ENCODE results near the gene HES2. TPM values are rescaled to one million over a fixed set of nuclear protein-coding genes. Genes with fewer than 3 reads are reported as not detected.

HES2 gene
- total and polyA plus RNA-seq, 5 donors from 2014 or later: not detected

GRCh38 chr1:6423321-6423999 lies 3.7 kb upstream of the HES2 start:
- Mint-ChIP-seq H3K27me3 (peaks cover 53% of the 10 kb centered on the region), H3K4me1 (peaks cover 0 to 18% (median 0%) of the 10 kb centered on the region in 4 donors), H3K27ac (no peak overlapping the region), H3K36me3 (no peaks in the 10 kb centered on the region), H3K9me3 (no peaks in the 10 kb centered on the region), H3K4me3 (peak overlapping the region; percentile 51 to 74 (median 70))
- Histone ChIP-seq H3K36me3 (ENCODE audit: control insufficient read depth, insufficient read depth, low read length) (no peaks in the 10 kb centered on the region), H3K27ac (ENCODE audit: insufficient read depth, low read length, poor library complexity, severe bottlenecking) (no peak overlapping the region), H3K4me3 (ENCODE audit: low read depth, low read length) (no peak overlapping the region), H3K27me3 (ENCODE audit: control insufficient read depth, insufficient read depth, low read length) (peaks cover 12% of the 10 kb centered on the region), H3K4me1 (ENCODE audit: control insufficient read depth, insufficient read depth, low read length, poor library complexity, severe bottlenecking) (peaks cover 43% of the 10 kb centered on the region), H3K9me3 (ENCODE audit: control insufficient read depth in 2 of 2, low read length in 2 of 2) (no peaks in the 10 kb centered on the region)
- DNase-seq (peak; percentile 54 to 70 (median 69)), ATAC-seq (ENCODE audit: low read depth in 2 of 2) (peak; percentile 66 to 79)

DNA sequence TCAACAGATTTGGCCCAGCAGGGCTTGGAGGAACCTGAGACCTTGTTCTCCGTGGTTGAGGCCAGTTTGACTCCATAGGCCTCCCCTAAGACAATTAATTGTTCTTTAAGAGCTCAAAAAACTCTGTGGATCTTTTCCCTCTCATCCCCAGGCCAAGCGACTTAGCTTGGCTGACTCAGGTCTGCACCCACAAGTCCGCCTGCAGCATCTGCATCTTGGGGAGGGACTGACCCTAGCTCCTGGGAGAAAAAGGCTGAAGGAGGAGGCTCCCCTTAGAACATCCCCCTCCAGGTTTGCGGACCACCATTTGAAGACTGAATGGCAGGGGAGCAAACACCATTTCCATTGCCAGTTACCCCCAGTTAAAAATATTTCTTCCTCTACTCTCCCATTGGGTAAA lies 1.5 kb upstream of the HES2 start:
- Mint-ChIP-seq H3K36me3 (no peaks in the 10 kb centered on the region), H3K4me1 (peaks cover 0 to 18% (median 0%) of the 10 kb centered on the region in 4 donors), H3K27me3 (peaks cover 60% of the 10 kb centered on the region), H3K9me3 (no peaks in the 10 kb centered on the region), H3K4me3 (peak overlapping the region in 2 of 4 donors; percentile 17 to 65), H3K27ac (no peak overlapping the region)
- no peak overlapping the region for H3K4me3 ChIP-seq (ENCODE audit: low read depth, low read length)
- no peak overlapping the region for H3K27ac ChIP-seq (ENCODE audit: insufficient read depth, low read length, poor library complexity, severe bottlenecking)
- H3K9me3 ChIP-seq (ENCODE audit: control insufficient read depth in 2 of 2, low read length in 2 of 2): no peaks in the 10 kb centered on the region
- H3K4me1 ChIP-seq (ENCODE audit: control insufficient read depth, insufficient read depth, low read length, poor library complexity, severe bottlenecking): peaks cover 43% of the 10 kb centered on the region
- H3K27me3 ChIP-seq (ENCODE audit: control insufficient read depth, insufficient read depth, low read length): peaks cover 27% of the 10 kb centered on the region
- no peak for ATAC-seq (ENCODE audit: low read depth in 2 of 2)
- no peaks in the 10 kb centered on the region for H3K36me3 ChIP-seq (ENCODE audit: control insufficient read depth, insufficient read depth, low read length)
- DNase-seq: no peak

DNA sequence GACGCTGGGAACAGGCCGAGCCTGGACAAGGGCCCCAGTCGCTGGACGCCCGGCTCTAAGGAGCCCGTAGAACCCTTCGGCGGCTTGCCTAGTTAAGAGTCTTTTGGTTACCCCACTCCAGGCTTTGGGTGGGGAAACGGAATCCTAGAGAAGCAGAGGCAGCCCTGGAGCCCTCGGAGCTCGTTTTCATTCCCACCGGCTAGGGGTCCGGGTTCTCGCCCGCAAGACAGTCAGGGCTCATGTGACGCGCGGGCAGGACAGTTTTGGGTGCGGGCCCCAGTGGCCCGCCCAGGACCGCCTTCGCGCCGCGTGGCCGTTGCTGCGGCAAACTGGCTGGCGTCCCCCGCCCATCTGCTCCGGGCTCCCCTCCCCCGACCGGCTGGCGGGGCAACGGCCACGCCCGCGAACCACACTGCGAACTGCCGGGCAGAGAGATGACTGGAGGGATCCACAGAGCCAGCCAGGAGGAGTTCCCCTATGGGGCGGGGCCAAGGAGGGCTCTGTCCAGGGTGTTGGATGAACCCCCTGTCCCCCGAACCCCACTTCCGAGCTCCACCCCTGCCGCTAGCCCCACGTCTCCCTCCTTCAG lies 829 bp upstream of the HES2 start:
- Histone ChIP-seq H3K27ac (ENCODE audit: insufficient read depth, low read length, poor library complexity, severe bottlenecking) (no peak overlapping the region), H3K36me3 (ENCODE audit: control insufficient read depth, insufficient read depth, low read length) (no peaks in the 10 kb centered on the region), H3K27me3 (ENCODE audit: control insufficient read depth, insufficient read depth, low read length) (peaks cover 29% of the 10 kb centered on the region), H3K4me1 (ENCODE audit: control insufficient read depth, insufficient read depth, low read length, poor library complexity, severe bottlenecking) (peaks cover 42% of the 10 kb centered on the region), H3K4me3 (ENCODE audit: low read depth, low read length) (no peak overlapping the region), H3K9me3 (ENCODE audit: control insufficient read depth in 2 of 2, low read length in 2 of 2) (no peaks in the 10 kb centered on the region)
- Mint-ChIP-seq H3K27ac (no peak overlapping the region), H3K9me3 (no peaks in the 10 kb centered on the region), H3K36me3 (no peaks in the 10 kb centered on the region), H3K4me3 (peak overlapping the region in 3 of 4 donors; percentile 17 to 65 (median 24)), H3K27me3 (peaks cover 67% of the 10 kb centered on the region), H3K4me1 (peaks cover 0 to 14% (median 0%) of the 10 kb centered on the region in 4 donors)
- ATAC-seq (ENCODE audit: low read depth in 2 of 2) (no peak), DNase-seq (no peak)

- peaks cover 0 to 17% (median 2%) of the 10 kb centered on the region in 4 donors for H3K4me1 Mint-ChIP-seq
- Histone ChIP-seq H3K27ac (ENCODE audit: insufficient read depth, low read length, poor library complexity, severe bottlenecking) (no peak overlapping the region), H3K4me1 (ENCODE audit: control insufficient read depth, insufficient read depth, low read length, poor library complexity, severe bottlenecking) (peaks cover 34% of the 10 kb centered on the region), H3K27me3 (ENCODE audit: control insufficient read depth, insufficient read depth, low read length) (peaks cover 31% of the 10 kb centered on the region), H3K4me3 (ENCODE audit: low read depth, low read length) (no peak overlapping the region), H3K9me3 (ENCODE audit: control insufficient read depth in 2 of 2, low read length in 2 of 2) (no peaks in the 10 kb centered on the region), H3K36me3 (ENCODE audit: control insufficient read depth, insufficient read depth, low read length) (no peaks in the 10 kb centered on the region)
- ATAC-seq (ENCODE audit: low read depth in 2 of 2): no peak
- peaks cover 0 to 2% (median 0%) of the 10 kb centered on the region in 7 donors for H3K9me3 Mint-ChIP-seq
- H3K27ac Mint-ChIP-seq: no peak overlapping the region
- DNase-seq: no peak
- H3K36me3 Mint-ChIP-seq: no peaks in the 10 kb centered on the region
- H3K27me3 Mint-ChIP-seq: peaks cover 79% of the 10 kb centered on the region
- H3K4me3 Mint-ChIP-seq: no peak overlapping the region
Measured at GRCh38 chr1:6419397-6419803, 319 bp downstream of the HES2 start.

- Mint-ChIP-seq H3K4me1 (peaks cover 0 to 13% (median 4%) of the 10 kb centered on the region in 4 donors), H3K4me3 (no peak overlapping the region), H3K36me3 (no peaks in the 10 kb centered on the region), H3K9me3 (peaks cover 0 to 3% (median 0%) of the 10 kb centered on the region in 7 donors), H3K27me3 (peaks cover 79% of the 10 kb centered on the region), H3K27ac (no peak overlapping the region)
- H3K36me3 ChIP-seq (ENCODE audit: control insufficient read depth, insufficient read depth, low read length): no peaks in the 10 kb centered on the region
- H3K27me3 ChIP-seq (ENCODE audit: control insufficient read depth, insufficient read depth, low read length): peaks cover 30% of the 10 kb centered on the region
- ATAC-seq (ENCODE audit: low read depth in 2 of 2): no peak
- DNase-seq: no peak
- no peak overlapping the region for H3K27ac ChIP-seq (ENCODE audit: insufficient read depth, low read length, poor library complexity, severe bottlenecking)
- no peaks in the 10 kb centered on the region for H3K9me3 ChIP-seq (ENCODE audit: control insufficient read depth in 2 of 2, low read length in 2 of 2)
- peaks cover 29% of the 10 kb centered on the region for H3K4me1 ChIP-seq (ENCODE audit: control insufficient read depth, insufficient read depth, low read length, poor library complexity, severe bottlenecking)
- no peak overlapping the region for H3K4me3 ChIP-seq (ENCODE audit: low read depth, low read length)
Measured at GRCh38 chr1:6418668-6419396, 887 bp downstream of the HES2 start.

DNA sequence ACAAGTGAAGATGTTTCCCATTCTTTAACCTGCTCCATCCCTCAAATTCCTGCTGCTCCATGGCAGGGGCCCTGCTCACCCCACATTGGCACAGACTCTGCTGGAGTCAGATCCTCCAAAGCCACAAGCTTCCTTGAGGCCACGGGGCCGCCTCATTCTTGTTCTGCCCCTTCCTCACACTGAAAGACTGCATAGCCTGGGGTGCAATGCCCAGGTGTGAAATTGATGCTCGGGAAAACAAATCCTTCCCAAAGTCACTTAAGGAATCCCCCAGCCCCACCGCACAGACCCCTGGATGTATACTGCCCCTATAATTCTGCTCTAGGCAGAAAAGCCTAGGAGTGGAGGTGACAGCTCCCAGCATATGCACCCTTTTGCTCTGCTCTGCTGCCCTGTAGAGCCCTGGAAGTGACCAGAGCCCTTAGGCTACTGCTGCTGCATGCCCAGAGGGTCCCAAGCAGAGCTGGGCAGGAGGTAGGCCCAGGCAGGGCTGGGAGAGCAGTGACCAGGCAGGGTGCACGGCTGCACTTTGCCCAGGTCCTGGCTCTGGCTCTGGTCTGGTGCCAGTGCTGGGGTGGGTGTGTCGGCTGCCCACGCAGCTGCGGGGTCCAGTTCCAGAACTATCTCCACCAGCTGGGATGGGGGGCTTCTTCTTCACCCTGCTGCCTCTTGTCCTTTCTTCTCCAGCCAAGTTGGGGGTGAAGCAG lies 1.6 kb downstream of the HES2 start:
- no peak overlapping the region for H3K4me3 ChIP-seq (ENCODE audit: low read depth, low read length)
- peaks cover 0 to 12% (median 4%) of the 10 kb centered on the region in 4 donors for H3K4me1 Mint-ChIP-seq
- peaks cover 30% of the 10 kb centered on the region for H3K27me3 ChIP-seq (ENCODE audit: control insufficient read depth, insufficient read depth, low read length)
- no peak overlapping the region for H3K27ac Mint-ChIP-seq
- no peaks in the 10 kb centered on the region for H3K9me3 ChIP-seq (ENCODE audit: control insufficient read depth in 2 of 2, low read length in 2 of 2)
- peaks cover 24% of the 10 kb centered on the region for H3K4me1 ChIP-seq (ENCODE audit: control insufficient read depth, insufficient read depth, low read length, poor library complexity, severe bottlenecking)
- H3K27ac ChIP-seq (ENCODE audit: insufficient read depth, low read length, poor library complexity, severe bottlenecking): no peak overlapping the region
- ATAC-seq (ENCODE audit: low read depth in 2 of 2) (no peak), DNase-seq (no peak)
- H3K36me3 Mint-ChIP-seq: no peaks in the 10 kb centered on the region
- H3K9me3 Mint-ChIP-seq: peaks cover 0 to 3% (median 0%) of the 10 kb centered on the region in 7 donors
- H3K27me3 Mint-ChIP-seq: peaks cover 77% of the 10 kb centered on the region
- no peak overlapping the region for H3K4me3 Mint-ChIP-seq
- no peaks in the 10 kb centered on the region for H3K36me3 ChIP-seq (ENCODE audit: control insufficient read depth, insufficient read depth, low read length)

DNA sequence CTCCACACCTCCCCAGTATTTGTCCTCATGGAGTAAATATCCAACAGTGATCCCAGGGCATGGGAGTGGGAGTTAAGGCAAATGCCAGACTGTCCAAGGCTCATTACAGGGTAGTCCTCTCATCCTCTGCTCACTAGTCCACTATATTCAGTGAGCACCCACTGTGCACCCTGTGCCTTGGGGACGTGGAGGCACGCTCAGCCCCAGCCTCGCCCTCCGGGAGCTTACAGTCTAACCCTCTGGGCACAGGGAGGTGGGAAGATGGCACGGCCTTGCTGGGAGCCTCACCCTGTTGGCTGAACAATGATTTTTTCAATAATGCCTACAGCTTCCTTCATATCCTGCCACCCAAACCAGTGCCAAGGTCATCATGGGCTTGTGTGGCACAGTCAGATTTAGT lies 2.8 kb downstream of the HES2 start:
- peaks cover 71% of the 10 kb centered on the region for H3K27me3 Mint-ChIP-seq
- peaks cover 0 to 3% (median 0%) of the 10 kb centered on the region in 7 donors for H3K9me3 Mint-ChIP-seq
- H3K36me3 Mint-ChIP-seq: no peaks in the 10 kb centered on the region
- no peak overlapping the region for H3K4me3 Mint-ChIP-seq
- Histone ChIP-seq H3K4me3 (ENCODE audit: low read depth, low read length) (no peak overlapping the region), H3K4me1 (ENCODE audit: control insufficient read depth, insufficient read depth, low read length, poor library complexity, severe bottlenecking) (peaks cover 24% of the 10 kb centered on the region), H3K9me3 (ENCODE audit: control insufficient read depth in 2 of 2, low read length in 2 of 2) (no peaks in the 10 kb centered on the region), H3K27me3 (ENCODE audit: control insufficient read depth, insufficient read depth, low read length) (peaks cover 36% of the 10 kb centered on the region), H3K36me3 (ENCODE audit: control insufficient read depth, insufficient read depth, low read length) (no peaks in the 10 kb centered on the region), H3K27ac (ENCODE audit: insufficient read depth, low read length, poor library complexity, severe bottlenecking) (no peak overlapping the region)
- no peak for DNase-seq
- ATAC-seq (ENCODE audit: low read depth in 2 of 2): no peak
- H3K27ac Mint-ChIP-seq: no peak overlapping the region
- H3K4me1 Mint-ChIP-seq: peaks cover 0 to 12% (median 4%) of the 10 kb centered on the region in 4 donors
